K562 (cell line): ENCODE results near the gene UBXN2A. TPM values are rescaled to one million over a fixed set of nuclear protein-coding genes. Genes with fewer than 3 reads are reported as not detected.

Experiments
- ASH1L ChIP-seq: fragments of 450-650 bp; IDR thresholded peaks from 2 replicates; pipeline ENCODE4 v1.6.1; 2018; ENCODE audit warnings: borderline replicate concordance, mild to moderate bottlenecking, low read depth; ENCODE audit not compliant: partially characterized antibody
- ATF7 ChIP-seq: fragments of 450-650 bp; IDR thresholded peaks from 2 replicates; pipeline ENCODE4 v1.7.1; 2014; ENCODE audit warnings: mild to moderate bottlenecking, moderate library complexity
- BRCA1 ChIP-seq, 2 experiments: fragments of 450-650 bp in 1 of 2; sonication (generic) in 1 of 2; formaldehyde crosslinking in 1 of 2; IDR thresholded peaks; 2 replicates each; pipeline versions ENCODE4 v1.5.0 to v1.6.1; 2017 to 2020; ENCODE audit warnings: mild to moderate bottlenecking in 1 of 2, missing genetic modification reagents in 1 of 2
- CBX3 ChIP-seq, 2 experiments: IDR thresholded peaks; 1 replicate in 1 of 2; 2 replicates in 1 of 2; pipeline ENCODE4 v1.6.1; 2012; ENCODE audit warnings: inconsistent platforms in 2 of 2, low read length in 2 of 2, borderline replicate concordance in 1 of 2, control low read depth in 1 of 2
- DDX20 ChIP-seq: fragments of 450-650 bp; IDR thresholded peaks from 2 replicates; pipeline ENCODE4 v1.6.1; 2016; ENCODE audit warnings: missing genetic modification characterization, low read depth, mild to moderate bottlenecking, missing compliant biosample characterization, moderate library complexity
- ELK1 ChIP-seq: sonication (generic); formaldehyde crosslinking; IDR thresholded peaks from 2 replicates; pipeline ENCODE4 v1.8.1; 2022; ENCODE audit warnings: missing genetic modification reagents
- ESRRA ChIP-seq: fragments of 450-650 bp; IDR thresholded peaks from 2 replicates; pipeline ENCODE4 v1.6.1; 2014; ENCODE audit warnings: low read depth, mild to moderate bottlenecking, moderate library complexity, borderline replicate concordance
- ESRRB ChIP-seq: fragments of 250-450 bp; sonication (Bioruptor Pico); IDR thresholded peaks from 2 replicates; pipeline ENCODE4 v1.5.0; 2020; ENCODE audit warnings: mild to moderate bottlenecking, moderate library complexity, borderline replicate concordance
- FOXA3 ChIP-seq, 2 experiments: fragments of 450-650 bp in 1 of 2; sonication (generic) in 1 of 2; formaldehyde crosslinking; IDR thresholded peaks in 1 of 2; conservative IDR thresholded peaks in 1 of 2; 2 replicates each; pipeline versions ENCODE4 v1.4.0 to v1.8.0; 2020 to 2022; ENCODE audit warnings: mild to moderate bottlenecking in 2 of 2, missing genetic modification reagents in 1 of 2
- FOXJ3 ChIP-seq: sonication (generic); formaldehyde crosslinking; IDR thresholded peaks from 2 replicates; pipeline ENCODE4 v1.4.0; 2020; ENCODE audit warnings: mild to moderate bottlenecking, missing genetic modification reagents
- KLF10 ChIP-seq: fragments of 250-450 bp; sonication (Bioruptor Pico); IDR thresholded peaks from 2 replicates; pipeline ENCODE4 v1.6.1; 2021; ENCODE audit warnings: matching md5 sums
- NR1H2 ChIP-seq: sonication (generic); formaldehyde crosslinking; IDR thresholded peaks from 2 replicates; pipeline ENCODE4 v1.4.0; 2020; ENCODE audit warnings: mild to moderate bottlenecking, missing genetic modification reagents
- PHF20 ChIP-seq: fragments of 450-650 bp; IDR thresholded peaks from 2 replicates; pipeline ENCODE4 v1.6.1; 2018; ENCODE audit not compliant: partially characterized antibody
- PHTF2 ChIP-seq: fragments of 250-450 bp; sonication (Bioruptor Pico); IDR thresholded peaks from 2 replicates; pipeline ENCODE4 v1.5.0; 2021; ENCODE audit warnings: mild to moderate bottlenecking
- POLR2B ChIP-seq: fragments of 450-650 bp; IDR thresholded peaks from 2 replicates; pipeline ENCODE4 v1.6.1; 2018; ENCODE audit warnings: low read depth; ENCODE audit not compliant: partially characterized antibody
- SAP30 ChIP-seq: fragments of 200-600 bp; sonication (generic); IDR thresholded peaks from 2 replicates; pipeline ENCODE4 v1.6.1; 2012; ENCODE audit warnings: borderline replicate concordance, low read depth, mild to moderate bottlenecking, moderate library complexity, low read length, control low read depth, inconsistent platforms; ENCODE audit not compliant: insufficient read depth, poor library complexity, severe bottlenecking
- TBP ChIP-seq: optimal IDR thresholded peaks from 2 replicates; pipeline ENCODE3; 2011; ENCODE audit warnings: low read depth, low read length, improper control_type of control experiment
- THRB ChIP-seq: fragments of 450-650 bp; formaldehyde crosslinking; conservative IDR thresholded peaks from 2 replicates; pipeline ENCODE4 v1.4.0; 2022; ENCODE audit warnings: mild to moderate bottlenecking, missing genetic modification characterization
- TOE1 ChIP-seq, 2 experiments: fragments of 450-650 bp in 1 of 2; sonication (generic) in 1 of 2; formaldehyde crosslinking in 1 of 2; IDR thresholded peaks; 2 replicates each; pipeline versions ENCODE4 v1.7.1 to v1.8.0; 2016 to 2022; ENCODE audit warnings: borderline replicate concordance in 2 of 2, mild to moderate bottlenecking in 2 of 2, antibody characterized with exemption in 1 of 2, inconsistent platforms in 1 of 2, low read depth in 1 of 2, missing genetic modification reagents in 1 of 2, moderate library complexity in 1 of 2
- ZNF431 ChIP-seq: sonication (generic); formaldehyde crosslinking; IDR thresholded peaks from 2 replicates; pipeline ENCODE4 v1.8.0; 2022; ENCODE audit warnings: mild to moderate bottlenecking, missing genetic modification reagents
- polyA plus RNA-seq, 8 experiments: library from polyadenylated mRNA; depleted of rRNA in 4 of 8; stranded (reverse) in 5 of 8; unstranded in 3 of 8; fragments of >200 nt; fragmentation: Nextera tagmentation in 2 of 8; fragmentation: Illumina TruSeq in 1 of 8; extraction: Ambion mirVana in 2 of 8; extraction: Trizol in 1 of 8; gene quantifications; 2 replicates each; pipeline versions ENCODE4 v1.2.1 to v1.2.3, GENCODE V29; 2011 to 2014; ENCODE audit warnings: inconsistent platforms in 1 of 8, missing spikeins in 1 of 8
- total RNA-seq, 7 experiments: library from RNA; depleted of rRNA in 6 of 7; stranded (reverse); fragments of >200 nt in 6 of 7; fragmentation: Illumina TruSeq in 2 of 7; extraction: Trizol in 2 of 7; gene quantifications; 2 replicates each; pipeline versions ENCODE4 v1.2.1 to v1.2.3, GENCODE V29; 2011 to 2021; ENCODE audit warnings: low replicate concordance in 1 of 7
- TF ChIP-seq, protein P1 (sequence below): fragments of 450-650 bp; formaldehyde crosslinking; IDR thresholded peaks from 2 replicates; pipeline ENCODE4 v1.4.0; 2022; ENCODE audit warnings: mild to moderate bottlenecking, moderate library complexity
- TF ChIP-seq, protein P2 (sequence below): fragments of 450-650 bp; formaldehyde crosslinking; IDR thresholded peaks from 2 replicates; pipeline ENCODE4 v1.4.0; 2022; ENCODE audit warnings: missing genetic modification characterization

Gene UBXN2A
- total and polyA plus RNA-seq, 9 of the 15 experiments (the other 6 are each of a cell fraction or from before 2014, with no cell fraction given): 3.4 to 25.6 (median 16.0) TPM

DNA sequence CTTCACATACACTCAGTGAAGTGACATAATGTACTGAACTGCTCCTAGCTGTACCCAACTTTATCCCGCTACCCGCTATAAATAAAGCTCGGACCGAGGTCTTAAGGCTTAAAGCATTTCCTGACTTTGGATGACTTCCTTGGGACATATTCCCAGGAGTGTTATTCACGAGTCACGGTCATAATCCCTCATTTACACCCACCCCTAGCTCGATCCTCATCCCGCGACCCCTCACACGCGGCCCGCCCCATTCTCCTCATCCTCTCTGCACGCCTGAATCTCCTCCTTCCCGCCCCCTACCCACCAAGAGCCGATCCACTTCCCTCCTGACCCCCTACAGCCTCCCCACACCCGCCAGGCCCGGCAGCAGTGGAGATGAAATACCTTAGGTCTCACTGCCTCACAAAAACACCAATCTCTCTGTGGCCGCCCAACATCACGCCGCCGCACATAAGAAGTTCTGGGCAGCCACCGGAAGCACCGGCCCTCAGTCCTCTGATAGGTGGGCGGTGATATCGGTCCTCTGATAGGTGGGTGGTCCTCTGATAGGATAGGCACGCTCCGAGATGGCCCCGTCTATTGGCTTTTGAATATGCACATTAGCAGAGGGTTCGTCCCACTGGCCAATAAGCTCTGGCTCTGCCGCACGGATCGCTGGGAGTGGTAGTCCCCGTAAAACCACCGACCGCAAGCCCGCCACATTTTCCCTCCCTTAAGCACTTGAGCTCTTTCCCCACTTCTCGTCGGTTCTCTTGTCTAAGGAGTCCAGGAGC, 106.9 kb downstream of the UBXN2A start, which contains the start of gene WDCP (continued):
- no peak for TF ChIP-seq ELK1 (CRISPR knock-in tag)
- TF ChIP-seq CBX3 (IDR thresholded peaks at IDR 0.05; ENCODE audit: borderline replicate concordance in 1 of 2, low read length in 2 of 2): no peak
- peak; percentile 96 for TF ChIP-seq ASH1L
- peak; percentile 50 for TF ChIP-seq SAP30
- peak; percentile 85; the same call in 1 of the 2 replicates for TF ChIP-seq THRB (CRISPR knock-in tag)
- TF ChIP-seq FOXJ3 (CRISPR knock-in tag): no peak
- TF ChIP-seq TBP: peak; percentile 87
- no peak for TF ChIP-seq DDX20 (tag)
- no peak for TF ChIP-seq PHTF2 (CRISPR knock-in tag)
- TF ChIP-seq KLF10 (CRISPR knock-in tag): no peak
- TF ChIP-seq, protein P1, sequence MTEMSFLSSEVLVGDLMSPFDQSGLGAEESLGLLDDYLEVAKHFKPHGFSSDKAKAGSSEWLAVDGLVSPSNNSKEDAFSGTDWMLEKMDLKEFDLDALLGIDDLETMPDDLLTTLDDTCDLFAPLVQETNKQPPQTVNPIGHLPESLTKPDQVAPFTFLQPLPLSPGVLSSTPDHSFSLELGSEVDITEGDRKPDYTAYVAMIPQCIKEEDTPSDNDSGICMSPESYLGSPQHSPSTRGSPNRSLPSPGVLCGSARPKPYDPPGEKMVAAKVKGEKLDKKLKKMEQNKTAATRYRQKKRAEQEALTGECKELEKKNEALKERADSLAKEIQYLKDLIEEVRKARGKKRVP (CRISPR knock-in tag): no peak
- no peak for TF ChIP-seq ZNF431 (CRISPR knock-in tag)
- peak; percentile 91; the same call in 1 of the 2 replicates for TF ChIP-seq ESRRA
- TF ChIP-seq NR1H2: no peak
- TF ChIP-seq PHF20: peak; percentile 83
- TF ChIP-seq FOXA3 (CRISPR knock-in tag; conservative IDR thresholded peaks at IDR 0.05 in 1 of 2, IDR thresholded peaks at IDR 0.05 in 1 of 2): no peak
- peak; percentile 70; the same call in 1 of the 2 replicates for TF ChIP-seq ATF7
- TF ChIP-seq TOE1 (IDR thresholded peaks at IDR 0.05; ENCODE audit: borderline replicate concordance): peak; percentile 55
- TF ChIP-seq TOE1 (CRISPR knock-in tag; IDR thresholded peaks at IDR 0.05; ENCODE audit: borderline replicate concordance, low read depth): no peak
- TF ChIP-seq, protein P2, sequence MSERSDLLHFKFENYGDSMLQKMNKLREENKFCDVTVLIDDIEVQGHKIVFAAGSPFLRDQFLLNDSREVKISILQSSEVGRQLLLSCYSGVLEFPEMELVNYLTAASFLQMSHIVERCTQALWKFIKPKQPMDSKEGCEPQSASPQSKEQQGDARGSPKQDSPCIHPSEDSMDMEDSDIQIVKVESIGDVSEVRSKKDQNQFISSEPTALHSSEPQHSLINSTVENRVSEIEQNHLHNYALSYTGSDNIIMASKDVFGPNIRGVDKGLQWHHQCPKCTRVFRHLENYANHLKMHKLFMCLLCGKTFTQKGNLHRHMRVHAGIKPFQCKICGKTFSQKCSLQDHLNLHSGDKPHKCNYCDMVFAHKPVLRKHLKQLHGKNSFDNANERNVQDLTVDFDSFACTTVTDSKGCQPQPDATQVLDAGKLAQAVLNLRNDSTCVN (CRISPR knock-in tag): peak; percentile 86; the same call in 1 of the 2 replicates
- no peak for TF ChIP-seq BRCA1 (IDR thresholded peaks at IDR 0.05)
- no peak for TF ChIP-seq BRCA1 (CRISPR knock-in tag; IDR thresholded peaks at IDR 0.05)
- TF ChIP-seq POLR2B: peak; percentile 92
- no peak for TF ChIP-seq ESRRB (CRISPR knock-in tag)
